Stimulated activated CD4-positive, alpha-beta T cell treated with anti-CD3 and anti-CD28 coated beads, Interleukin-4, amount 100 ng/mL, for 1 hour (primary cell): ENCODE results near the gene RBFOX2.
"Not testable (repeated sequence)": the region's sequence is repeated elsewhere in the genome, so short reads cannot be mapped to it uniquely, and the experiment has no call there.

Experiments
- DNase-seq: peaks from one replicate; pipeline ENCODE4 v3.0.0-alpha.2; 2020

RBFOX2 gene

DNA sequence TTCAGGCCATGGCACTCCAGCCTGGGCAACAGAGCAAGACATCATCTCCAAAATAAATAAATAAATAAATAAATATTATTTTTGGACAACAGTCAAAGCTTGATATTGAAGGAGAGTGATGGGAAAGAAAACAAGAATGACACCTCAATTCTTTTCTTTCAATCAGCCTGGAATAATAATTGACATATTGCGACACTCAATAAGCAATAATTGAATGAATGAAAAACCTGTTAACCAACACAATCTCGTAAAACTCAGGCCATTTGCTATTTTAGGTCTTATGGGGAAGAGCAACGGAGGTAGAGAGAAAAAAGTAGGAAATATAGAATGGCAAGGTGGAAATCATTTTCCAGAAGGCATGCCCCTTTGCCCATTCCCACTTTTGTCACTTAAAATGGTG, 10.5 kb upstream of the RBFOX2 start:
- DNase-seq, result no peak

DNA sequence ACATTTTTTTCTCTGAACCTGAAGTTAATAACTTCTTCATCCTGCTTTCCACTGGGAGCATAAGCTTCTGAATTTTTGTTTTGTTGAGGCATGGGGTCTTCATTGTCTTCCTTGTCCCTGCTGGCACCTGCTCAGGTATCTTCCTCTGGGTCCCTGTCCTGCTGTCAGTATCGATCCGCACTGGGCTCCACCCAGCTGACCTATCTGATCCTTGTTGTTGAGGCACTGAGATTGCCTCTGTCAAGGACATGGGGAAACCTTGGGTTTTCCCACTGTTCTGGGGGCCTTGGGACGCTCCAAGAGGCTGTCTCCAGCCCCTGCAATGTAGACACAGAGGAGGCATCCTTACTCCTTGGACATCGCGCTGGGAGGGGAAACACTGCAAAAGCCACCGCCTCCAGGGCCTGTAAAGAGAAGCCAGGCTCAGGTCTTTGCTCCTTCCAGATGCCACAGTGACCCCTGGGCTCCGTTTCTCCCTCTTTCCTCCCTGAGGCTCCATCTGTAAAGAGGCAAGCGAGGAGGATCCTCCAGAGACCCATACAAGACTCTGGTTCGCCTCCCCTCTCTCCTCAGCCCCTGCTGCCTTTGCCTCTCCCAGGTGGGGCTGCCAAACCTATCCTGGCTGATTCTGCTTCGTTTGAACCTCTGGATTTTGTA, 8.6 kb upstream of the RBFOX2 start:
- no peak for DNase-seq

DNA sequence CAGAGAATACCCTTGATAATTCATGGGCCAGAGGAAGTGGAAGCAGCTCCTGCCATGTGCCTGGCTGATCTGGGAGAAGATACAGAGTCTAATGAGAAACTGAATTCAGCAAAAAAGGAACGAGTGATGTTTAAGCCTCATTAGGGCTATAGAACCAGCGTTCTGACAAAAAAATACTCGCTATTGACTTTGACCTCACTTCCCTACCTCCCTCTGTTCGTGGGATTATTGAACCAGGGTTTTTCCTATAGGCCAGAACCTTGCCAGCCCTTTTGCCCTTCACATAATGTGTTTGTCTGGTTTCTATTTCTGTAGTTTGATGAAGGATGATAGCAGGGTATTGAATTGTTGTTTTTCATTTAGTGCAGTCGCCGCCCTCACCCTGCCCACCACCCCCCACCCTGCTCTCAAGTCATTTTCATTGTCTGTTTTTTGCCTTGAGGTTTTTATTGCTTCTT, 7.6 kb upstream of the RBFOX2 start:
- no peak for DNase-seq

DNA sequence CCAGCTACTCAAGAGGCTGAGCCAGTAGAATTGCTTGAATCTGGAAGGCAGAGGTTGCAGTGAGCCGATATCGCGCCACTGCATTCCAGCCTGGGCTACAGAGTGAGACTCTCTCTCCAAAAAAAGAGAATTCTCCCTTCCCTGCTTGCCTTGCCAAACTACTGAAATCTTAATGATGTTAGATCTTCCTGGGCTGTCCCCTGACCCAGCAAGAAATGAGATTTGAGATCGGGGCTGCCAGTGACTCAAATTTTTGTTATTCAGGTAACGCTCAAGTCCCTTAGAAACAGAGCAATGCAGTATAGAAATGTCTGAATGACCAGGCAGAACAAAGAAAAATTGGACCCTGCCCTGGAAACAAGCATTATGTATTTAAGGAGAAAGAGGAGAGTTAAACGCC, 4.0 kb upstream of the RBFOX2 start:
- DNase-seq, result no peak

DNA sequence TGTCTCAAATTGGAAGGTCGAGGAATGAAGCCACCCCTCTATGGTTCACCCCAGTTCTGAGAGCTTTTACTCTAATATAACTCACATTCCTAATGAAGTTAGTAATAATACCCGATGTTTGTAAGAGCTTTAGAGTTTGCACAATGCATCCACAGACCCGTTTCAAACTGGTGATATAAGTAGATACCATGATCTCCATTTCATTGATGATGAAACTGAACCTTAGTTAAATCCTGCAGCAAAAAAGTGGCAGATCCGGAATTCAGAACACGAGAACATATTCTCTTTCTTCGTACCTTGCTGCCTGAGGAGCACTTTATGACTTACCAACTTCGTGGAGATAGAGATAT, 757 bp upstream of the RBFOX2 start:
- no peak for DNase-seq

DNA sequence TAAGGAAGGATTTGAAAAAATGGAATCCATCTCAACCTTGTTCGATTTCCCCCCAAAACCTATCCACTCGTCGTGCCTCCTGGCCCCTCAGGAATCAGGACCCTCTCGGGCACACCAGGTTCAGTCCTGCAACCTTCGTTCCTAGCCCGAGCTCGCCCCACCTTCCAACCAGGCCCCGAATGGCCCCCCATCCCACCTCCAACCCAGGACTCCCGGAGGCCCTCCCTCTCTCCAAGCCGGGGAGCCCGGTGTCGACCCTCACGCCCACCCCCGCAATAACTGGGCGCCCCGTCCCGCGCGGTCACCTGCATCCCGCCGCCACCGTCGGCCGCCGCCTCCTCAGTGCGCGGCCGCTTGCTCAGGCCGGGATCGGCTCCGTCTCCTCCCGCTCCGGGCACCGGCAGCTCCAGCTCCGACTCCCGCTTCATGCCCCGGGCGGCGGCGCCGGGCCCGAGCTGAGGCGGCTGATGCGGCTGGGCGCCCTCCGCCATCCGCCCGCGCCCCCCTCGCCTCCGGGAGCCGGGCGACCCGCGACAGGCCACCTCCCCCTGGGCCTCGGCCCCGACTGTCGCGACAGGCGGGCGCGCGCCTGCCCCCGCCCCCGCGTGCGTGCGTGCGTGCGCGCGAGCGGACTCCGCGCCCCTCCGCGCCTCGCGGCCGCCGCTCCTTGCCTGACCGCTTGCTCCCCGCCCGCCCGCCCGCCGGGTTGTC, 534 bp downstream of the RBFOX2 start:
- DNase-seq, result no peak

DNA sequence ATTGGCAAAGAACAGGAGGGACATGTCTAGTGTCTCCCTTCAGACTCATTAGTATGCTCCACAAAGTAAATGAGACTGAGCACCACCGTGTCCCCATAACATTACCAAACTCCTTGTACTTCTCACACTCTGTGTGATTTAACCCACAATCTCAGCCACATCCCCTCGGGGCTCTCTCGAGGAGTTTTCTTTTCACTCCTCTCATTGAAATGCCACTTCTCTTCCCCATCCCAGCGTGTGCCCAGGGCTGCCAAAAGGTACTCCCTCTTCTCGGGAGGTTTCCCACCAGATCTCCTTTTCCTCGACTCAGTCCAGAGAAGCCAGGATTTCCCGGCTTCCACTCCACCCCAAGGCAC, 1.1 kb downstream of the RBFOX2 start:
- DNase-seq, result no peak

DNA sequence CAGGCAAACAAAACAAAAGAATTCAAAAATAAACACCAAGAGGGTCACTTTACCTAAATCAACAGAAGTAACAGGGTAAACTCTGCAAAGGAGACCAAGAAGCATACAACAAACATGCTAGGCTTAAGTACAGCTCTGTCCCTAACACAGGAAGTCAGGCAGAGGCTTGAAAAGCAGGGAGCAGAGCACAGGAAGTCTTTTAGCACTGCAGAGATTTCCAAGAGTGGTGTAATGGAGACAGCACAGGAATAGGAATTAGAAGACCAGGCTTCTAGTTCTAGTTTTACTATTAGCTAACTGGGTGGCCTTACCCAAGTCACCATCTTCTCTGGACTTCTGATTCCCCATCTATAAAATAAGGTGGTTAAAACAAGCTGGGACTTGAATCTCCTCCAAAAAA, 1.9 kb downstream of the RBFOX2 start:
- no peak for DNase-seq

DNA sequence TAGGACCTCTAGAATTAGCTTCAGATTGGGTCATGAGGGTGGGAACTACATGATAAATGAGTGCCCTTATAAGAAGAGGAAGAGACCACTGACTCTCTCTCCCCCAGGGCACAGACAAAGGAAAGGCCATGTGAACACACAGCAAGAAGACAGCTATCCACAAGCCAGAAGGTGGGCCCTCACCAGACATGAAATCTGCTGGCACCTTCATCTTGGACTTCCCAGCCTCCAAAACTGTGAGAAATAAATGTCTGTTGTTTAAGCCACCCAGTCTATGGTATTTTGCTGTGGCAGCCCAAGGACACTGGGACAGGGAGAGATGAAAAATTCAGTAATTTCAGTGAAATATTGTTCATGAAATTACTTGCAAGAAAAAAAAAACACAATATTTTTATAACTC, 5.9 kb downstream of the RBFOX2 start:
- DNase-seq, result no peak

DNA sequence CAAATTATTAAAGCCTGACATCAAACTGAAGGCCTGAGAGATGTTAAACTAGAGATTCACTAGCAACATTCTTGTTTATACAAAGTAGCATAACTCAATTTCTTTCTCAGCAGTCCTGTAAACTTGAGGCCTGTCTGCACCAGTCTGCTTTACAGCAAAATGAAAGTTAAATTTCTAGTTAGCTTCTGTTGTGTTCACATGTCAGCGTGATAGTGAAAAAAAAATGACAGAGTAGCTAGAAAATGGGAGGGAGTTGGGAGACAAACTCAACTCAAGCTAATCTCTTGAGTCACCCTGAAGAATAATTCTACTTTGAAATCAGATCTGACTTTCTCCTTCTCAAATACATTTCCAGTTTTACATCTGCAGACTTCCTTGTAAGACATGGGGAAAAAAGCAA, 6.5 kb downstream of the RBFOX2 start:
- no peak for DNase-seq

DNA sequence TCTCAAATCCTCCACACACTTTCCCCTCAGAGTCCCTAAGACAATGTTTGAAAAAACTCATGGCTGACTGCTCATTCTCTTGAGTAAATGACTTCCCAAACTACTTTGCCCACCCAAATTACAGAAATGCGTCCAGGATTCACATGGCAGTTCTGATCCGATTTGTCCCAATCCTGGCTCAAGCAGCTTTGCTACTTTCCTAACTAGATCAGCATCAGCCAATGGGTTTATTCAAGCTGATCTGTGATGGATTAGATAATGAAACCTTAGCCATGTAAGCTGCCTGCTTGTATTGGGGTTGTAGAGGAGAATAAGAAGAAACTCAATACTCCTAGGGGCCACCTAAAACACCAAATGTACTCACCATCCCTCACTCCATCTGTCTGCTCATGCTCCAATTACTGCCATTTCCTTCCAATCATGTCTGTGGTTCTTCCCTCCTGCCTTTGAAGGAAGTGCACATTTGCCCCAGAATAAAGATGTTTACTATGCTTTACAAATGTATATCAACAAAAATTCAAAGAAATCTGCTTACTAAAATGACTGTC, 6.9 kb downstream of the RBFOX2 start:
- no peak for DNase-seq

DNA sequence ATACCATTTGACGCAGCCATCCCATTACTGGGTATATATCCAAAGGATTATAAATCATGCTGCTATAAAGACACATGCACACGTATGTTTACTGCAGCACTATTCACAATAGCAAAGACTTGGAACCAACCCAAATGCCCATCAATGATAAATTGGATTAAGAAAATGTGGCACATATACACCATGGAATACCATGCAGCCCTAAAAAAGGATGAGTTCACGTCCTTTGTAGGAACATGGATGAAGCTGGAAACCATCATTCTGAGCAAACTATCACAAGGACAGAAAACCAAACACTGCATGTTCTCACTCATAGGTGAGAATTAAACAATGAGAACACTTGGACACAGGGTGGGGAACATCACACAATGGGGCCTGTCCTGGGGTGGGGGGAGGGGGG, 7.8 kb downstream of the RBFOX2 start:
- DNase-seq, result not testable (repeated sequence)

DNA sequence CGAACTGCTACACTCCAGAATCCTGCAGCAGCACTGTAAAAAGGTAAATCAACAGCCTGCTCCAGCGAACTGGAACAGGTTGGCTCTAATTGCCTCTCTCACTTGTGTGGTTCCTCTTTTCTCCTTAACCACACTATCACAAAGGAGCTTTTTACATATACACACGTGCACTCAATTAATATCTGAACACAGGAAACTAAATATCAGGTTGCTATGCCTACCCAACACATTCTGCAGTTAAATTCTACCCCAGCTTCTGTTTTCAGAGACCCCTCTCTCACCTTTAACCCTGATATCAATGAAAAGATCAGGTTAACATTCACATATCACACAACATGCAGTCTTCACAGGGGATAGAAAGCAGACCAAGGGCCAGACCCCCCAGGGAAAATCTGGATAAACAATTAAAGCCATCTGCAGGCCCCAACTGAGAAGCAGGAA, 11.0 kb downstream of the RBFOX2 start:
- no peak for DNase-seq

DNA sequence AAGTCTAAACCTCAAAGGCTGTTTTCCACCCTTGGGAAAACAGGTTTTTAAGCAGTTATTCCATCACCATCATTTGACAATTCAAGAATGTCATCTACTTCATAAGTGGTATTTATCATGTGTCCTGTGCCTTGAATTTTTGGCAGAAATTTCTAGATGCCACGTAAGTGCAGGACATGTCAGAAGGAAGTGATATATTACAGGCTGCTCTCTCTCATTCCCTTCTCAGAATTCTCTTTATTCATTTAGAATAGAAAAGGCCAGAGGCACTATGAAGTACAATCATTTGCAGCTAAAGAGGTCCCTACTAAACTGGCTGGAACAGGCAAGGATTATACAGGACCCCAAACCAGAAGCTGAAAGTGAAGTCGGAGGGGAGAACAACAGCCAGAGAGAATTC, 11.9 kb downstream of the RBFOX2 start:
- no peak for DNase-seq

DNA sequence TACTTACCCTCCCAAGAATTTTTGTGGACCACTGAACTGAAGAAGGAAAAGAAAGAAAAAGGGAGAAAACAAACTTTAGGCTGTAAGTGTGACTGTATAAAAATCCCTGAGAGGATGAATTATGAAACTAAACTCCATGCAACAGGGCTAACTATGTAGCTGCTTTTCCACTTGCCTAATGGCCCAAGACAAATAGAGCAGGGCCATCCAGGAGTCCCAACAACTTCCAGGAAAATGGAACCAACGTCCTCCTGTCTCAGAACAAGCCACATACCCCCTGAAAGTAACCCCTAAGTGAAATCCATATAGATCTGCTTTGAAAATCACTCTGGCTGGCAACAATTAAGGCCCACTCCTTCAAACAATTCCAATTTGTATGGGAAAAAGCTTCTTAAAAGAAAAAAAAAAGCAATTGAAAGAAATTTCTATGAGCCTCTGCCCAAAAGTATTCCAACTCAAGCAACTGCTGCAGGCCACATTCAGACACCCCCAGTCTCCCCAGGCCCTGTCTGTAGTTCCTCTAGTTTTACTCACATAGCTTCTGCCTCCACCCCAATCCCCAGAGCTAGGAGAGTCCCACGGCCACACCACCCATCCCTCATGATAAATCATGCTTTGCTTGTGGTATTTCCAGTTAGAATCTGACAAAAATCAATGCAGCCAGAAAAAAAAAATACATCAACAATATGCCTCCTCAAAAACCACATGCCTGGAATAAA, 12.7 kb downstream of the RBFOX2 start:
- DNase-seq, result no peak

DNA sequence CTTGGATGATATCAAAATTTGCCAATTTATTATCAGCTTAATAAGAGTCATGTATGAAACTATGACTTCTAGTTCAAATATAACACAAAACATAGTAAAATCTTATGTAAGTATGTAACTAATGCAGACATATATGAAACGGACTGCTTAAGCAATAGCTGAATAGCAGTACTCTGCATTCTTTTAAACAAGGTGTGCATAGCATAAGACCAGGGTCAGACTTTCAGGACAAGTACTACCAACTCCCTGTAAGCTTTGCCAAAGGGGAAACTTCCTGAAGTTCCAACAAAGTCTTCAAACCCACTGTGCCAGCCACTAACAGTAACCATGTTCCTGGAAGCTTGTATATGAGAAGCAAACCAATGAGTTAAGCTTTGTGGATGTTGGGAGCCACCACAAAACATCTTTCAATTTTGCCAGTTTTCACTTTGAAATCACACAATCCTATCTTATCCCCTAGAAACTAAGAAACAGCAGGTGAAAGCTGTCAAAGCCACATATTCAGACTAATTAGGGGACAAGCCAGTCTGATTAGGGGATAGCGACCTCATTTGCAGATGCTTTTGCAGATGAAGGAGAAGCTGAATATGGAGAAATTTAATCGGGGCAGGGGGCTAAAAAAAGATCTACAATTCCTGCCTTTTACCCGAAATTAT, 13.3 kb downstream of the RBFOX2 start:
- no peak for DNase-seq

DNA sequence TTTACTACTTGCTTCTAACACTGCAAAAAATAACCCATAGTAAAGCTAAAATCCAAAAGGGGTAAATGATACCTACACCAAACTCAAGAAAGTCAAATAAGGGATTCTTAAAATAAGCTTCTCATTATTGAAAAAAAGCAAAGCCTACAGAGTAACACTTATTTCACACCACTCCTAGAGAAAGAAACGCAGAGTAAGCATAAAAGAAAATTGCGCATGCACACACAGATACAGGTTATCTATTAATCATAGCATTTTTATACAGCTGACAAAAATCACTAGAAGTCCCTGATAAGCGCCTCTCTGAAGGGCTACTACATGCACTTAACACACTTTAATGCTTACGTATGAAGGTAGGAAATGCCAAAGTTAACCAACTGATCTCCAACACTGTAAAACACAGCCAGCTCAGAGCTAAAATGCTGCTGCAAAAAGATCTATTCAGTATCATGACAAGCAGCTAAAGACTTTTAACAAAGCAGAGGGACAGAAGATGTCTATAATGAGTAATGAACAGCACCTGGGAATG, 14.0 kb downstream of the RBFOX2 start:
- no peak for DNase-seq

DNA sequence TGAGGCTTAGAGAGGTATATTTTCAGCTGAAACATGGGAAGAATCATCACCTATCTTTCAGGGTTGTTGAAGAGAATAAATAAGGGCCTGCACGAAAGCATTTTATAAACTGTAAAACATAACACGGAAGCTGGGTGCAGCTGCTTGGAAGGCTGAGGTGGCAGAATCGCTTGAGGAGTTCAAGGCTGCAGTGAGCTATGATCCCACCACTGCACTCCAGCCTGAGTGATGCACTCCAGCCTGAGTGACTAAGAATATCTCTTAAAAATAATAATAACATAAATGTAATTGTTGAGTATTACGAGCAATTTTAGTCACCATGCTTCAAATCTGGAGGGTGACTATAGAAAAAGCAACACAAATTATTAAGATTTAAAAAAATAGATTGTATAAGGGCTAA, 16.3 kb downstream of the RBFOX2 start:
- no peak for DNase-seq

DNA sequence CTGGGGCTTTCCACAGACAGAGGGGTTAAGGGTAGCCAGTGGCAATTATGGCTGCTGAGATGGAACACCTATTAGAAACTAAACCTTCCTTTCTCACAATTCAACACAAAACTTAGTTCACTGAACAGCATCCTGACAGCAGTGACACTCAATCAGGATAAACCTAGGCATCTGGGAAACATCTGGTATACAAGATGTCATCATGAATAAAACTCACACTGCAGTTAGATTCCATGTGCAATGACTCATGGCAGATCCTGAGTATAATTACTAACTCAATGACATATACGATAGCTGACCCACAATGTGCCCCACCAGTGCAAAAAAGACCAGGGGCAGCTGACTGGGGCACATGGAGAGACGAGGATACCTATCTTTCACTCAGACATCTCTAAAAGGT, 17.7 kb downstream of the RBFOX2 start:
- no peak for DNase-seq

DNA sequence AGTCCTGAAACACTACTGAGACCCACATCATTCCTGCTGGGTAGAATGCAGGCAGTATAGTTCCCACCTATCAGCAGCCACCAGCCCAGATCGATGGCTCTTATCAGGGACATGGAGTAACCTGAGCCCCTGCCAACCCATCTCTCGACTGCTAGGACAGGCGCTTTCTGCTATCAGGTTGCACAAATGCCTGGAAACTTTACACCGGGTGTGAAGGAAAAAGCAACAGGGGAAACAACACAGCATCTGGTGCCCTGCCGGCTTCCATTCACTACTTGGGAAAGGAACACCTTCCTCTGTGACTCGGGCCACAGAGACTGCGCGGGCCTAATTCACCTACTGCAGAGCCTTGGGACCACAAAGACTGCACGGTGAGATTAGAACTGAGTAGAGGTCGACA, 18.5 kb downstream of the RBFOX2 start:
- no peak for DNase-seq

DNA sequence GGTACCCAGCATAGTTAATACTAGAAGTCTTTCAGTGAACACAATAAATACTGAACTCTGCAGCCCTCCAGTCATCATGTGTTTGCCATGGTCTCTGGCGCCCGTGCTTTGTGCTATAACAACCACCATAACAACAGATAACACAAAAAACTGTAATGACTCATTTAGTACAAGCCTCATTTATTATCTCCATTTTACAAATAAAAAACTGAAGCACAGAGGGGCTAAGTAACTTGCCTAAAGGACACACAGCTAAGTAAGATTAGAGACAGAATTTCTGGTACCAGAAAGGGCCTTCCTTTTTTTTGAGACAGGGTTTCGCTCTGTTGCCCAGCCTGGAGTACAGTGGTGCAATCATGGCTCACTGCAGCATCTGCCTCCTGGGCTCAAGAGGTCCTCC, 19.5 kb downstream of the RBFOX2 start:
- DNase-seq, result no peak

DNA sequence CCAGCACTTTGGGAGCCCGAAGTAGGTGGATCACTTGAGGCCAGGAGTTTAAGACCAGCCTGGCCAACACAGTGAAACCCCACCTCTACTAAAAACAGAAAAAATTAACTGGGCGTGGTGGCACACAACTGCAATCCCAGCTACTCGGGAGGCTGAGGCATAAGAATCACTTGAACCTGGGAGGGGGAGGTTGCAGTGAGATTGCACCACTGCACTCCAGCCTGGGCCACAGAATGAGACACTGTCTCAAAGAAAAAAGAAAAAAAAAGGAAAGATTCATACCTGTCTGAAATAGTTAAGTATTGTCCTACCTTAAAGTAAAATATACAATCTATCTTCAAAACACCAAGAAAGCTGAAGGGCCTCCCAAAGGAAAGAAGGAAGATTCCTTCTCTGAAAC, 20.1 kb downstream of the RBFOX2 start:
- DNase-seq, result no peak

DNA sequence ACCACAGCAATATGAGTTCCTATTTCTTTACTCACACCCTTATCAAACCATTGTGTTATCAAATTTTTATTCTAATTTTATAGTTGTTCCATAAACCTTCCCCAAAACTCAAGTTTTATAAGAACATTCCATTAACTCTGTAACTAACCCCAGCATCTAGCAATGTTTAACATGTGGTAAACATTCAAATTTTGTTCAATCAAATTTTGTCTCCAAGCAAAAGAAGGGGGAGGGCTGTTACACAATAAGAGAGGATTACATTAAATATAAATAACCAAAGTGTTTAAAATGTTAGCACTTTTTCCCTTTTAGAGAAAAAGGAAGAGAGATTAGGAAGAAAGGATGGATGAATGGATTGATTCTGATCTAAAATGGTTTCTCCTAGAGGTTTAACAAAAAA, 20.5 kb downstream of the RBFOX2 start:
- DNase-seq, result no peak
